ENCODE data around the gene TNFRSF19. TPM values are rescaled to one million over a fixed set of nuclear protein-coding genes. Genes with fewer than 3 reads are reported as not detected.

Gene TNFRSF19
- total and polyA plus RNA-seq, 11 donors = 9.1 to 35.7 (median 25.6) TPM

DNA sequence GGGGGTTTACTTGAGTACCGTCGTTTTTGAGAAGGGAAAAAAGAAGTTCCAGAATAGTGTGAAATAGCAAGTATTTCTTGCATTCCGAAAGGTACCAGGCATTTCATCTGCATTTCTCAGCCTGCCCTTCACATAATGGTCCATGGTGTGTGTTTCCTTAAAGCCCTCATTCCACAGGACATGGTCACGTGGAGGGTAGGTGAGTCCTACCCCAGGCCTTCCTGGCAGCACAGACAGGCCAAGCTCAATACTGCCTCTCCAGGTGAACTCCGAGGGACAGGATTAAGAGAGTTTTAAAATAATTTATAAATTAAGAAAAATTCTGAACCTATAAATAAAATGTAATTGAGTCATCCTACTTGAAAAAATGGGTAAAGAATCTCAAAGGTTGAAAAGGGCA lies 64.7 kb downstream of the TNFRSF19 start:
- DNase-seq (no peak), ATAC-seq (no peak)
- no peak overlapping the region for H3K4me3 ChIP-seq
- H3K27me3 ChIP-seq = no peaks in the 10 kb centered on the region
- H3K9me3 ChIP-seq = no peaks in the 10 kb centered on the region
- intact Hi-C loops (cut with DNase I) = no loop called here
- H3K36me3 ChIP-seq = peaks cover 0 to 8% (median 0%) of the 10 kb centered on the region in 9 donors
- H3K27ac ChIP-seq = no peak overlapping the region
- 93 to 96% (median 94%) methylated on average over 5 of the region's 5 CpGs for WGBS, 4 donors
- H3K4me1 ChIP-seq = peaks cover 0 to 60% (median 25%) of the 10 kb centered on the region in 12 donors
- no peak for TF ChIP-seq POLR2A (IDR thresholded peaks at IDR 0.05)
- TF ChIP-seq, protein P1, sequence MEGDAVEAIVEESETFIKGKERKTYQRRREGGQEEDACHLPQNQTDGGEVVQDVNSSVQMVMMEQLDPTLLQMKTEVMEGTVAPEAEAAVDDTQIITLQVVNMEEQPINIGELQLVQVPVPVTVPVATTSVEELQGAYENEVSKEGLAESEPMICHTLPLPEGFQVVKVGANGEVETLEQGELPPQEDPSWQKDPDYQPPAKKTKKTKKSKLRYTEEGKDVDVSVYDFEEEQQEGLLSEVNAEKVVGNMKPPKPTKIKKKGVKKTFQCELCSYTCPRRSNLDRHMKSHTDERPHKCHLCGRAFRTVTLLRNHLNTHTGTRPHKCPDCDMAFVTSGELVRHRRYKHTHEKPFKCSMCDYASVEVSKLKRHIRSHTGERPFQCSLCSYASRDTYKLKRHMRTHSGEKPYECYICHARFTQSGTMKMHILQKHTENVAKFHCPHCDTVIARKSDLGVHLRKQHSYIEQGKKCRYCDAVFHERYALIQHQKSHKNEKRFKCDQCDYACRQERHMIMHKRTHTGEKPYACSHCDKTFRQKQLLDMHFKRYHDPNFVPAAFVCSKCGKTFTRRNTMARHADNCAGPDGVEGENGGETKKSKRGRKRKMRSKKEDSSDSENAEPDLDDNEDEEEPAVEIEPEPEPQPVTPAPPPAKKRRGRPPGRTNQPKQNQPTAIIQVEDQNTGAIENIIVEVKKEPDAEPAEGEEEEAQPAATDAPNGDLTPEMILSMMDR (IDR thresholded peaks at IDR 0.05) = no peak

DNA sequence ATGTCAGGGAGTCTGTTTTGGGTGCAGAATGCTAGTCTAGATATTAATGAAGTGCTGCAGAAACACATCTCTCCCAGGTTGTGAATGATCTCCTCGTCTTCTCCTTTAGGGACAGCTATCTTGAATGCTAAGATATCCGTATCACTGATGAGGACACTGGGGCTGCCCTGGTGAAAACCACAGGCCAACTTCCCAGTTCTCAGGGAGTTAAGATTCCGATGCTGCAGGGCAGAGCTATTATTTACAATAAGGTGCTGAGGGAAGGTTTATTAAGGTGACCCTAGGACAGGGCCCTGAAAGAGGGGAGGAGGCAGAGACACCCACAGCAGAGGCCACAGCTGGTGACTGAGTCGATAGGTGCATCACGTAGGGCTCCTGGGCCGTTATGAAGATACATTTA lies 66.1 kb downstream of the TNFRSF19 start:
- TF ChIP-seq, protein P1 (IDR thresholded peaks at IDR 0.05) = no peak
- TF ChIP-seq POLR2A (IDR thresholded peaks at IDR 0.05) = no peak
- H3K27ac ChIP-seq = peak overlapping the region in 2 of 12 donors; percentile 25 to 51
- 67 to 71% (median 70%) methylated on average over 6 of the region's 6 CpGs for WGBS, 4 donors
- peaks cover 0 to 8% (median 0%) of the 10 kb centered on the region in 9 donors for H3K36me3 ChIP-seq
- no peaks in the 10 kb centered on the region for H3K9me3 ChIP-seq
- peaks cover 0 to 46% (median 18%) of the 10 kb centered on the region in 12 donors for H3K4me1 ChIP-seq
- intact Hi-C loops (cut with DNase I) = no loop called here
- DNase-seq (no peak), ATAC-seq (peak in 2 of 4 donors; percentile 14 to 16)
- no peak overlapping the region for H3K4me3 ChIP-seq
- no peaks in the 10 kb centered on the region for H3K27me3 ChIP-seq

DNA sequence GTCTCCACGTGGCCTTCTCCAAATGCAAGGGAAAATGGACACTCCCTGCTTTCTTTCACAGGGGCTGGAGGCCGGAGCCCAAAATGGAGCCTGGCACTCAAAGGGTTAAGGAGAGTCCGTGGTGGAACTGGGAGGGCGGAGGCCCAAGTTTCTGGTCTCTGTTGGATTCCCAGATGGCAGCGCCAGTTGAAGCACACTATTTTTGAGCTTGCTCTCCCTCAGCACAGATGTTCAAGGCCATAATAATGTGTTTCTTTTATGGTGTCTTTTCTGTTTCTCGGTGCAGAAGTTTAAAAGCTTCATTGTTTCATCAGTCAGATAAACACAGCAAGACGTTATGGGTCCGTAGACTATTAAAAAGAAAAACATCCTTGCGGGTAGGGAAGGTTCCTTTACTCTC lies 67.6 kb downstream of the TNFRSF19 start:
- peaks cover 0 to 5% (median 0%) of the 10 kb centered on the region in 9 donors for H3K36me3 ChIP-seq
- H3K4me1 ChIP-seq = peaks cover 0 to 40% (median 18%) of the 10 kb centered on the region in 12 donors
- WGBS, 4 donors = 34 to 46% (median 37%) methylated on average over 9 of the region's 9 CpGs
- peak in 2 of 5 donors; percentile 38 to 44 for DNase-seq
- intact Hi-C loops (cut with DNase I) = no loop called here
- peak overlapping the region in 10 of 12 donors; percentile 11 to 67 (median 34) for H3K27ac ChIP-seq
- H3K9me3 ChIP-seq = no peaks in the 10 kb centered on the region
- no peak for TF ChIP-seq POLR2A (IDR thresholded peaks at IDR 0.05)
- TF ChIP-seq, protein P1 (IDR thresholded peaks at IDR 0.05) = no peak
- no peak overlapping the region for H3K4me3 ChIP-seq
- no peaks in the 10 kb centered on the region for H3K27me3 ChIP-seq
- peak in 3 of 4 donors; percentile 34 to 60 (median 60) for ATAC-seq

DNA sequence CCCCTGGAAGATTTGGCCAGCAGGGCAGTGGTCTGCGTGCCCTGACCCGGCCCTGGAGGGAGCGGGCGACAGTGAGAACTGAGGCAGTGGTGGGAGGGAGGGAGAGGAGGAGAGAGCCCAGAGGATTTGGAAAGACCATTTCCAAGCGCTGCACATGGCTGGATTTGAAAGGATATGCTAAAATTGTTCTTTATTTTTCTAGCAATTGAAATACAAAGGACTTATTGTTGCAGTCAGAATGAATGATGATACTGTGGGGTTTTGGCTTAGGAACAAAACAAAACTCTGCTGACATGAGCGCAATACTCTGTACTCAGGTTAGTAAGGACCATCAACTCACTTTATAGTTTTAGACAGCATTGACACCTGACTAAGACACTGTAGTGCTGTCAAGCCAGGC lies 69.5 kb downstream of the TNFRSF19 start:
- H3K36me3 ChIP-seq = peaks cover 0 to 4% (median 0%) of the 10 kb centered on the region in 9 donors
- H3K27me3 ChIP-seq = no peaks in the 10 kb centered on the region
- no peak for TF ChIP-seq POLR2A (IDR thresholded peaks at IDR 0.05)
- TF ChIP-seq, protein P1 (IDR thresholded peaks at IDR 0.05) = no peak
- DNase-seq = no peak
- WGBS, 4 donors = 72 to 89% (median 85%) methylated on average over 6 of the region's 6 CpGs
- peaks cover 0 to 56% (median 28%) of the 10 kb centered on the region in 12 donors for H3K4me1 ChIP-seq
- peak overlapping the region in 1 of 12 donors; percentile 25 for H3K27ac ChIP-seq
- H3K4me3 ChIP-seq = no peak overlapping the region
- H3K9me3 ChIP-seq = no peaks in the 10 kb centered on the region
- ATAC-seq = peak in 2 of 4 donors; percentile 25 to 43
- intact Hi-C loops (cut with DNase I) = no loop called here

Data from heart left ventricle (tissue), 16 donors.